OCI-LY7 (cell line): ENCODE data around the gene ST3GAL3. TPM values are rescaled to one million over a fixed set of nuclear protein-coding genes. Genes with fewer than 3 reads are reported as not detected.

Experiments
- BruUV-seq: library from RNA; stranded (reverse); fragments of 400-500 nt; replicated peaks from 2 replicates; lab custom pipeline; 2021; lab: Mats Ljungman, UMichigan
- CTCF ChIA-PET: fragments of 300-600 bp; sonication (Branson Sonifier 250); formaldehyde crosslinking; loops from one replicate; lab custom pipeline; 2022; ENCODE audit warnings: antibody characterized with exemption; ENCODE audit not compliant: unreplicated experiment; lab: Charles Lee
- POLR2A ChIA-PET: fragments of 300-600 bp; sonication (Branson Sonifier 250); formaldehyde crosslinking; loops from one replicate; lab custom pipeline; 2022; ENCODE audit warnings: antibody characterized with exemption; lab: Charles Lee
- DNase-seq: peaks from one replicate; pipeline ENCODE4 v3.0.0-alpha.2; 2015; ENCODE audit warnings: low spot score
- H2AFZ ChIP-seq: fragments of 200-600 bp; sonication (generic), shearing (Covaris generic); 2 replicates; pipeline ENCODE4 v1.6.1; 2014; ENCODE audit warnings: mild to moderate bottlenecking, antibody characterized with exemption, low read length, moderate library complexity
- H3K27ac ChIP-seq: fragments of 200-600 bp; sonication (generic); 2 replicates; pipeline ENCODE4 v1.5.1; 2014; ENCODE audit warnings: mixed run types, low read depth, mild to moderate bottlenecking, moderate library complexity, low read length, inconsistent platforms; ENCODE audit not compliant: poor library complexity, severe bottlenecking
- H3K36me3 ChIP-seq: fragments of 200-600 bp; sonication (generic); 2 replicates; pipeline ENCODE4 v1.6.1; 2014; ENCODE audit warnings: mild to moderate bottlenecking, antibody characterized with exemption, low read length, moderate library complexity, mixed read lengths; ENCODE audit not compliant: insufficient read depth
- H3K4me1 ChIP-seq: fragments of 200-600 bp; sonication (generic); 2 replicates; pipeline ENCODE4 v1.5.1; 2014; ENCODE audit warnings: mild to moderate bottlenecking, low read length; ENCODE audit not compliant: insufficient read depth, poor library complexity, severe bottlenecking
- H3K4me2 ChIP-seq: fragments of 200-600 bp; sonication (generic); 2 replicates; pipeline ENCODE4 v1.6.1; 2014; ENCODE audit warnings: mild to moderate bottlenecking, low read length
- H3K4me3 ChIP-seq: fragments of 200-600 bp; sonication (generic); 2 replicates; pipeline ENCODE4 v1.5.1; 2014; ENCODE audit warnings: mild to moderate bottlenecking, low read depth, low read length; ENCODE audit not compliant: poor library complexity, severe bottlenecking
- H3K79me2 ChIP-seq: fragments of 200-600 bp; sonication (generic); 2 replicates; pipeline ENCODE4 v1.6.1; 2016; ENCODE audit warnings: low read depth, mild to moderate bottlenecking, low read length, moderate library complexity, mixed read lengths; ENCODE audit not compliant: insufficient read depth
- H3K9me2 ChIP-seq: fragments of 200-600 bp; sonication (generic); 2 replicates; pipeline ENCODE4 v1.6.1; 2016; ENCODE audit warnings: mild to moderate bottlenecking, low read length, mixed read lengths; ENCODE audit not compliant: insufficient read depth
- H3K9me3 ChIP-seq: fragments of 200-600 bp; sonication (generic); 2 replicates; pipeline ENCODE4 v1.6.1; 2014; ENCODE audit warnings: mild to moderate bottlenecking, mixed run types, low read length, mixed read lengths
- H4K20me1 ChIP-seq: fragments of 200-600 bp; sonication (generic); 2 replicates; pipeline ENCODE4 v1.6.1; 2014; ENCODE audit warnings: mild to moderate bottlenecking, antibody characterized with exemption, low read length, moderate library complexity, mixed read lengths; ENCODE audit not compliant: insufficient read depth
- EZH2phosphoT487 ChIP-seq: fragments of 200-600 bp; sonication (generic); IDR thresholded peaks from 2 replicates; pipeline ENCODE4 v1.6.1; 2018; ENCODE audit warnings: low read depth, borderline replicate concordance, mild to moderate bottlenecking, mixed run types, antibody characterized with exemption, low read length, moderate library complexity, mixed read lengths
- intact Hi-C: fragments of 100-400 bp; cut with micrococcal nuclease; formaldehyde crosslinking; loops from one replicate; pipeline ENCODE4 v1.10.0; 2022; ENCODE audit not compliant: unreplicated experiment
- total RNA-seq, 2 experiments: library from RNA; depleted of rRNA in 1 of 2; stranded (reverse); fragments of >200 nt in 1 of 2; shearing (Covaris generic) in 1 of 2; gene quantifications; 2 replicates each; pipeline ENCODE4 v1.2.3, GENCODE V29; 2014 to 2022
- TF ChIP-seq, protein P1 (sequence below): fragments of 200-600 bp; sonication (generic); conservative IDR thresholded peaks from 2 replicates; pipeline ENCODE4 v1.5.1; 2014; ENCODE audit warnings: mild to moderate bottlenecking, antibody characterized with exemption, low read length, moderate library complexity, mixed read lengths

Gene ST3GAL3
- total RNA-seq, 2 experiments from 2014 or later = 24.0 to 45.0 TPM

DNA sequence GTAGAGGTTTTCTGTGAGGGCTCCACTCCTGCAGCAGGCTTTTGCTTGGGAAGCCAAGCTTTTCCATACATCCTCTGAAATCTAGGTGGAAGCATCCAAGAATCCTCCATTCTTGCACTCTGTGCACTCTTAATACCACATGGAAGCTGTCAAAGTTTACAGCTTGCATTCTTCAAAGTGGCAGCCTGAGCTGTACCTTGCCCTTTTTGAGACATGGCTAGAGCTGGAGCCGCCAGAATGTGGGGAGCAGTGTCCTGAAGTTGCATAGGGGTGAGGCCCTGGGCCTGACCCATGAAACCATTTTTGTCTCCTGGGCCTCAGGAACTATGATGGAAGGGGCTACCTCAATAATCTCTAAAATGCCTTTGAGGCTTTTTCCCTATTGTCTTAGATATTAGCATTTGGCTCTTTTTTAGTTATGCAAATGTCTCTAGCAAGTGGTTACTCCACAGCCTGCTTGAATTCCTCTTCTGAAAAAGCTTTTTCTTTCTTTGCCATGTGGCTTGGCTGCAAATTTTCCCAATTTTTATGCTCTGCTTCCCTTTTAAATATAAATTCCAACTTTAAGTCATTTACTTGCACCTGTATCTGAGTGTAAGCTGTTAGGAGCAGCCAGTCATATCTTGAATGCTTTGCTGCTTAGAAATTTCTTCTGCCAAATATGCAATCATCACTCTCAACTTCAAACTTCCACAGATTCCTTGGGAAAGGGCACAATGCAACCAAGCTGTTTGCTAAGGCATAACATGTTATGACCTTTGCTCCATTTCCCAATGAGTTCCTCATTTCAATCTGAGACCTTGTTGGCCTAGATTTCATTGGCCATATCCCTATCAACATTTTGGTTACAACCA lies 134.2 kb downstream of the ST3GAL3 start:
- intact Hi-C loops = no loop called here
- ChIA-PET POLR2A (no interaction called here), CTCF (no interaction called here)
- Histone ChIP-seq H3K4me2 (no peak overlapping the region), H4K20me1 (no peaks in the 10 kb centered on the region), H3K4me1 (peaks cover 12% of the 10 kb centered on the region), H3K36me3 (peaks cover 57% of the 10 kb centered on the region), H3K4me3 (no peak overlapping the region), H3K79me2 (no peaks in the 10 kb centered on the region), H3K27ac (no peak overlapping the region), H3K9me3 (no peaks in the 10 kb centered on the region; the same call in 1 of the 2 replicates), H2AFZ (no peak overlapping the region), H3K9me2 (no peaks in the 10 kb centered on the region)
- TF ChIP-seq, protein P1, sequence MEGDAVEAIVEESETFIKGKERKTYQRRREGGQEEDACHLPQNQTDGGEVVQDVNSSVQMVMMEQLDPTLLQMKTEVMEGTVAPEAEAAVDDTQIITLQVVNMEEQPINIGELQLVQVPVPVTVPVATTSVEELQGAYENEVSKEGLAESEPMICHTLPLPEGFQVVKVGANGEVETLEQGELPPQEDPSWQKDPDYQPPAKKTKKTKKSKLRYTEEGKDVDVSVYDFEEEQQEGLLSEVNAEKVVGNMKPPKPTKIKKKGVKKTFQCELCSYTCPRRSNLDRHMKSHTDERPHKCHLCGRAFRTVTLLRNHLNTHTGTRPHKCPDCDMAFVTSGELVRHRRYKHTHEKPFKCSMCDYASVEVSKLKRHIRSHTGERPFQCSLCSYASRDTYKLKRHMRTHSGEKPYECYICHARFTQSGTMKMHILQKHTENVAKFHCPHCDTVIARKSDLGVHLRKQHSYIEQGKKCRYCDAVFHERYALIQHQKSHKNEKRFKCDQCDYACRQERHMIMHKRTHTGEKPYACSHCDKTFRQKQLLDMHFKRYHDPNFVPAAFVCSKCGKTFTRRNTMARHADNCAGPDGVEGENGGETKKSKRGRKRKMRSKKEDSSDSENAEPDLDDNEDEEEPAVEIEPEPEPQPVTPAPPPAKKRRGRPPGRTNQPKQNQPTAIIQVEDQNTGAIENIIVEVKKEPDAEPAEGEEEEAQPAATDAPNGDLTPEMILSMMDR = no peak
- no peak for TF ChIP-seq EZH2phosphoT487
- DNase-seq = no peak
- no TSS peak for BruUV-seq

DNA sequence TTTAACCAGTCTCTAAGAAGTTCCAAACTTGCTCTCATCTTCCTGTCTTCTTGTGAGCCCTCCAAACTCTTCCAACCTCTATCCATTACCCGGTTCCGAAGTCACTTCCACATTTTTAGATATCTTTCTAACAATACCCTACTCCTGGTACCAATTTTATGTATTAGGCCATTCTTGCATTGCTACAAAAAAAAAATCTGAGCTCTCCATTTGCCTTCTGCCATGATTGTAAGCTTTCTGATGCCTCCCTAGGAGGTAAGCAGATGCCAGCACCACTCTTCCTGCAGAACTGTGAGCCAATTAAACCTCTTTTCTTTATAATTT lies 134.8 kb downstream of the ST3GAL3 start:
- Histone ChIP-seq H4K20me1 (no peaks in the 10 kb centered on the region), H2AFZ (no peak overlapping the region), H3K4me3 (no peak overlapping the region), H3K9me3 (no peaks in the 10 kb centered on the region; the same call in 1 of the 2 replicates), H3K9me2 (no peaks in the 10 kb centered on the region), H3K36me3 (peaks cover 57% of the 10 kb centered on the region), H3K4me2 (no peak overlapping the region), H3K79me2 (no peaks in the 10 kb centered on the region), H3K4me1 (peaks cover 6% of the 10 kb centered on the region), H3K27ac (no peak overlapping the region)
- ChIA-PET POLR2A (no interaction called here), CTCF (no interaction called here)
- intact Hi-C loops = no loop called here
- TF ChIP-seq, protein P1 = no peak
- no peak for TF ChIP-seq EZH2phosphoT487
- no TSS peak for BruUV-seq
- no peak for DNase-seq

DNA sequence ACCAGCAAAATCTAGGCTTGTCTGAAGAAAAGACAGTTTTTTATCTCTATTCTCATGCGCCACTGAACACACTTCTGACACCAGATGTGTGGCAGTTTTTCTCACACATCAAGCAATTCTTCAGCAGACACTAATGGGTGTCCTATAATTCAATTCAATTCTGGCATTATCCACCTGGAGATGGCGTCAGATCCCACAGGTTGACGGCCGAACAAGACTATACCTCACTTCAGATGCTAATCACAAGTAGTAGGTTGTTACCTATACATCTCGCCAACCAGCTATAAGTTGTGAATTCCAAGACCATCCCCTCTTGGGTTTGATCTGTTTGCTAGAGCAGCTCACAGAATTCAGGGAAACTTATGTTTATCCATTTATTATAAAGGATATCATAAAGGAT lies 136.3 kb downstream of the ST3GAL3 start:
- H3K4me1 ChIP-seq = no peaks in the 10 kb centered on the region
- H2AFZ ChIP-seq = no peak overlapping the region
- TF ChIP-seq, protein P1 = no peak
- TF ChIP-seq EZH2phosphoT487 = no peak
- peaks cover 50% of the 10 kb centered on the region for H3K36me3 ChIP-seq
- H3K9me2 ChIP-seq = no peaks in the 10 kb centered on the region
- intact Hi-C loops = no loop called here
- H3K4me2 ChIP-seq = no peak overlapping the region
- no peak overlapping the region for H3K4me3 ChIP-seq
- no peaks in the 10 kb centered on the region; the same call in 1 of the 2 replicates for H3K9me3 ChIP-seq
- H3K79me2 ChIP-seq = no peaks in the 10 kb centered on the region
- no TSS peak for BruUV-seq
- POLR2A ChIA-PET = interaction anchor here (0.9 kb wide), 1 partner anchor 14 kb away, joined by 3 read pairs; no protein-coding TSS in a partner anchor
- no peak overlapping the region for H3K27ac ChIP-seq
- CTCF ChIA-PET = no interaction called here
- DNase-seq = no peak
- no peaks in the 10 kb centered on the region for H4K20me1 ChIP-seq
